HTR-8/SVneo (cell line): ENCODE measurements around the gene TEX35.
A peak's percentile ranks its signal among the peaks of the same experiment; 100 is the strongest.
"Not testable (repeated sequence)": the region's sequence is repeated elsewhere in the genome, so short reads cannot be mapped to it uniquely, and the experiment has no call there.

Source experiments
- DNase-seq: peaks from one replicate; pipeline ENCODE4 v3.0.0; 2011; ENCODE audit warnings: low spot score, mixed read lengths; ENCODE audit not compliant: insufficient read length
- FAIRE-seq: peaks from 2 replicates; lab custom pipeline; 2011; peaks lifted over from hg19 to GRCh38; lab: Jason Lieb, UNC

TEX35 gene

GRCh38 chr1:178538192-178538916 lies 25.4 kb downstream of the TEX35 start:
- DNase-seq (peak; percentile 59), FAIRE-seq (peak; percentile 89)

GRCh38 chr1:178539291-178539690 lies 26.4 kb downstream of the TEX35 start:
- DNase-seq (no peak), FAIRE-seq (no peak)

- DNase-seq (no peak), FAIRE-seq (no peak)
Observed at GRCh38 chr1:178540204-178540603, 27.3 kb downstream of the TEX35 start.

- DNase-seq: no peak
- FAIRE-seq: peak; percentile 40
Observed at GRCh38 chr1:178540646-178541045, 27.7 kb downstream of the TEX35 start.

GRCh38 chr1:178541379-178541778 lies 28.5 kb downstream of the TEX35 start:
- FAIRE-seq (no peak), DNase-seq (no peak)

- FAIRE-seq (no peak), DNase-seq (peak; percentile 45)
Observed at GRCh38 chr1:178541829-178542553, 29.1 kb downstream of the TEX35 start.

- peak; percentile 86 for DNase-seq
- FAIRE-seq: peak; percentile 46
Observed at GRCh38 chr1:178542554-178543289, 29.8 kb downstream of the TEX35 start.

GRCh38 chr1:178543290-178543607 lies 30.3 kb downstream of the TEX35 start:
- FAIRE-seq (no peak), DNase-seq (no peak)

- FAIRE-seq (no peak), DNase-seq (no peak)
Observed at GRCh38 chr1:178544531-178544930, 31.6 kb downstream of the TEX35 start.

- FAIRE-seq (no peak), DNase-seq (no peak)
Observed at GRCh38 chr1:178548108-178548507, 35.2 kb downstream of the TEX35 start.

GRCh38 chr1:178551307-178551706 lies 38.4 kb downstream of the TEX35 start:
- DNase-seq: no peak
- no peak for FAIRE-seq

- FAIRE-seq: no peak
- DNase-seq: no peak
Observed at GRCh38 chr1:178551940-178552339, 39.0 kb downstream of the TEX35 start.

- DNase-seq (no peak), FAIRE-seq (no peak)
Observed at GRCh38 chr1:178552856-178553255, 39.9 kb downstream of the TEX35 start.

- not testable (repeated sequence) for DNase-seq, FAIRE-seq
Observed at GRCh38 chr1:178554351-178554750, 41.4 kb downstream of the TEX35 start.

- FAIRE-seq, DNase-seq: not testable (repeated sequence)
Observed at GRCh38 chr1:178555613-178556012, 42.7 kb downstream of the TEX35 start.

- not testable (repeated sequence) for DNase-seq, FAIRE-seq
Observed at GRCh38 chr1:178558816-178559215, 45.9 kb downstream of the TEX35 start.

GRCh38 chr1:178560871-178561376 lies 48.0 kb downstream of the TEX35 start:
- no peak for DNase-seq
- FAIRE-seq: no peak

GRCh38 chr1:178563099-178563820 lies 50.4 kb downstream of the TEX35 start:
- DNase-seq (no peak), FAIRE-seq (no peak)

GRCh38 chr1:178564086-178564782 lies 51.3 kb downstream of the TEX35 start:
- DNase-seq (no peak), FAIRE-seq (no peak)

GRCh38 chr1:178564783-178565180 lies 51.9 kb downstream of the TEX35 start:
- no peak for DNase-seq

More at GRCh38 chr1:178564783-178565180, 51.9 kb downstream of the TEX35 start:
- no peak for FAIRE-seq
